Astrocyte (in vitro differentiated cells and primary cell): ENCODE data around the gene COL15A1. TPM values are rescaled to one million over a fixed set of nuclear protein-coding genes. Genes with fewer than 3 reads are reported as not detected.
A peak's percentile ranks its signal among the peaks of the same experiment; 100 is the strongest.

Experiments
- DNase-seq: peaks from one replicate; pipeline ENCODE4 v3.0.0-alpha.2; 2010; ENCODE audit warnings: low read depth
- FAIRE-seq: peaks from 2 replicates; lab custom pipeline; 2011; peaks lifted over from hg19 to GRCh38; lab: Jason Lieb, UNC
- H2AFZ ChIP-seq: 2 replicates; pipeline ENCODE4 v1.6.0; 2012; ENCODE audit warnings: low read depth, low read length, inconsistent platforms
- H3K27ac ChIP-seq: 2 replicates; pipeline ENCODE4 v1.5.1; 2011; ENCODE audit warnings: low read depth, low read length, inconsistent platforms
- H3K27me3 ChIP-seq: 2 replicates; pipeline ENCODE4 v1.6.0; 2011; ENCODE audit warnings: low read length, inconsistent platforms; ENCODE audit not compliant: insufficient read depth
- H3K36me3 ChIP-seq: 2 replicates; pipeline ENCODE4 v1.5.1; 2011; ENCODE audit warnings: low read length, inconsistent platforms; ENCODE audit not compliant: insufficient read depth
- H3K4me1 ChIP-seq: 2 replicates; pipeline ENCODE4 v1.5.1; 2011; ENCODE audit warnings: low read length, inconsistent platforms; ENCODE audit not compliant: insufficient read depth
- H3K4me2 ChIP-seq: 2 replicates; pipeline ENCODE4 v1.6.0; 2012; ENCODE audit warnings: low read length, inconsistent platforms
- H3K4me3 ChIP-seq: 2 replicates; pipeline ENCODE4 v1.5.1; 2011; ENCODE audit warnings: low read depth, mild to moderate bottlenecking, low read length, inconsistent platforms; ENCODE audit not compliant: insufficient read depth
- H3K79me2 ChIP-seq: 2 replicates; pipeline ENCODE4 v1.6.0; 2012; ENCODE audit warnings: mild to moderate bottlenecking, low read length, inconsistent platforms; ENCODE audit not compliant: insufficient read depth
- H3K9ac ChIP-seq: 2 replicates; pipeline ENCODE4 v1.6.0; 2012; ENCODE audit warnings: mild to moderate bottlenecking, low read length, inconsistent platforms
- H3K9me3 ChIP-seq: 2 replicates; pipeline ENCODE4 v1.5.1; 2012; ENCODE audit warnings: low read depth, mild to moderate bottlenecking, low read length, inconsistent platforms; ENCODE audit not compliant: insufficient read depth
- H4K20me1 ChIP-seq: 2 replicates; pipeline ENCODE4 v1.6.0; 2012; ENCODE audit warnings: low read length, inconsistent platforms; ENCODE audit not compliant: insufficient read depth
- H3K27ac Mint-ChIP-seq: one replicate; pipeline ENCODE4 v1.8.0; 2021; ENCODE audit warnings: mild to moderate bottlenecking, mixed read lengths; ENCODE audit not compliant: unreplicated experiment
- H3K27me3 Mint-ChIP-seq: one replicate; pipeline ENCODE4 v1.8.0; 2021; ENCODE audit warnings: low read depth, mixed read lengths; ENCODE audit not compliant: unreplicated experiment
- H3K36me3 Mint-ChIP-seq: one replicate; pipeline ENCODE4 v1.8.0; 2021; ENCODE audit warnings: low read depth, mixed read lengths; ENCODE audit not compliant: unreplicated experiment
- H3K4me1 Mint-ChIP-seq: one replicate; pipeline ENCODE4 v1.8.0; 2021; ENCODE audit warnings: low read depth, mixed read lengths; ENCODE audit not compliant: unreplicated experiment
- H3K4me3 Mint-ChIP-seq: one replicate; pipeline ENCODE4 v1.8.0; 2021; ENCODE audit warnings: mild to moderate bottlenecking, moderate library complexity, mixed read lengths; ENCODE audit not compliant: unreplicated experiment
- H3K9me3 Mint-ChIP-seq: one replicate; pipeline ENCODE4 v1.8.0; 2021; ENCODE audit warnings: mild to moderate bottlenecking, mixed read lengths; ENCODE audit not compliant: unreplicated experiment
- EZH2 ChIP-seq: IDR thresholded peaks from 2 replicates; pipeline ENCODE4 v1.6.1; 2012; ENCODE audit warnings: mild to moderate bottlenecking, low read length, inconsistent platforms; ENCODE audit not compliant: insufficient read depth
- total RNA-seq: library from RNA; stranded (reverse); gene quantifications from 2 replicates; pipeline ENCODE4 v1.2.1, GENCODE V29; 2021
- TF ChIP-seq, protein P1 (sequence below): IDR thresholded peaks from 2 replicates; pipeline ENCODE4 v1.5.1; 2011; ENCODE audit warnings: low read depth, mild to moderate bottlenecking, inconsistent platforms, low read length, moderate library complexity; ENCODE audit not compliant: insufficient read depth

The COL15A1 gene
- total RNA-seq, 1 donor from 2014 or later = 5.6 TPM

DNA sequence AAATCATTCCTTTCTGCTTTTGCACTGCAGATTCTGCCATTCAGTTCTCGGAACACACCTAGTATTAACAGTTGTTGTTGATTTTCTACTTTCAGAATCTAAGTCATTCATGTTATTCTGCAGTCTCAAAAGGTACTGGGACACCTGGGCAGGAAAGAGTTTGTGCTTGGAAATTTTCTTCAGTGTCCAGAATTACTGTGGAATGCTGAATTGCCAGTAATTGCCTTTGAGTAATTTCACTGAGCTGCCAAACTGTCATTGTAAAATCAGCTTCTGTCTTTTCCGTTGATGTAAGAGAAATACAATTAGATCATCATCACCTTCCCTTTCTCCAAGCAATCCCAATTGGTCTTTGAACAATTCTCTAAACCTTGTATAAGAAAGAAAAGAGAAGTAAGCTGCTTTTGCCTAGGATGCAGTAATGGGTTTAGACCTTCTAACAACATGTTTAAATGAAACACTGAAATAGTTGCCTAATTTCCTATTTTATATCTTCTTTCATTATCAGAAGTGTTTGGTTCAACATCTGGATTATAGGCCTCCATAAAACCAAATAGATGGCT, 85.5 kb downstream of the COL15A1 start:
- no peak for TF ChIP-seq EZH2
- TF ChIP-seq, protein P1, sequence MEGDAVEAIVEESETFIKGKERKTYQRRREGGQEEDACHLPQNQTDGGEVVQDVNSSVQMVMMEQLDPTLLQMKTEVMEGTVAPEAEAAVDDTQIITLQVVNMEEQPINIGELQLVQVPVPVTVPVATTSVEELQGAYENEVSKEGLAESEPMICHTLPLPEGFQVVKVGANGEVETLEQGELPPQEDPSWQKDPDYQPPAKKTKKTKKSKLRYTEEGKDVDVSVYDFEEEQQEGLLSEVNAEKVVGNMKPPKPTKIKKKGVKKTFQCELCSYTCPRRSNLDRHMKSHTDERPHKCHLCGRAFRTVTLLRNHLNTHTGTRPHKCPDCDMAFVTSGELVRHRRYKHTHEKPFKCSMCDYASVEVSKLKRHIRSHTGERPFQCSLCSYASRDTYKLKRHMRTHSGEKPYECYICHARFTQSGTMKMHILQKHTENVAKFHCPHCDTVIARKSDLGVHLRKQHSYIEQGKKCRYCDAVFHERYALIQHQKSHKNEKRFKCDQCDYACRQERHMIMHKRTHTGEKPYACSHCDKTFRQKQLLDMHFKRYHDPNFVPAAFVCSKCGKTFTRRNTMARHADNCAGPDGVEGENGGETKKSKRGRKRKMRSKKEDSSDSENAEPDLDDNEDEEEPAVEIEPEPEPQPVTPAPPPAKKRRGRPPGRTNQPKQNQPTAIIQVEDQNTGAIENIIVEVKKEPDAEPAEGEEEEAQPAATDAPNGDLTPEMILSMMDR = no peak
- H3K27me3 ChIP-seq = no peaks in the 10 kb centered on the region
- Mint-ChIP-seq H3K27ac (peak overlapping the region; percentile 75), H3K4me1 (peaks cover 31% of the 10 kb centered on the region), H3K27me3 (no peaks in the 10 kb centered on the region), H3K36me3 (peaks cover 3% of the 10 kb centered on the region), H3K9me3 (peaks cover 10% of the 10 kb centered on the region), H3K4me3 (no peak overlapping the region)
- peak overlapping the region; percentile 52 for H3K27ac ChIP-seq
- H3K79me2 ChIP-seq = no peaks in the 10 kb centered on the region
- H3K9ac ChIP-seq = peak overlapping the region; percentile 9
- no peak for DNase-seq
- no peaks in the 10 kb centered on the region for H3K36me3 ChIP-seq
- no peaks in the 10 kb centered on the region for H3K9me3 ChIP-seq
- H4K20me1 ChIP-seq = no peaks in the 10 kb centered on the region
- H3K4me3 ChIP-seq = no peak overlapping the region
- no peak overlapping the region for H3K4me2 ChIP-seq
- no peak overlapping the region for H2AFZ ChIP-seq
- FAIRE-seq = no peak
- peaks cover 13% of the 10 kb centered on the region for H3K4me1 ChIP-seq

DNA sequence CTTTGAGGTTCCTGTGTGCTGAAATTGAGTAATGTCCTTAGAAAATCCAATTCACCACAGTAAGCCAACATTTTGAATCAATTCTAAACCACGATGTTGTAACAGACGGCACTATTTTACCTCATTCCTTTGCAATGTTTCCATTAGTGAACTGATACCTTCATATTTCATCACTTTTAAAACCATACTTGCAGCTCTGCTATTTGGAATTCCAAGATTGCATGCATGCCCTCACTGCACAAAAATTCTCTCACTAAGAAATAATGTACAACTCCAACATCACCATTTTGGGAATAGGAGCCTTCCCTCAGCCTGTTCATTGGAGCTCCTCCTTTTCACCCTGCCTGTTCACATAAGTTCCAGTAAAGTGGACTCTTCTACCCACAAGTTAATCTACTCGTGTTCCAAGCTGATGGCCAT, 86.4 kb downstream of the COL15A1 start:
- FAIRE-seq = peak; percentile 97
- peak overlapping the region; percentile 95 for H3K27ac Mint-ChIP-seq
- Histone ChIP-seq H3K9ac (peak overlapping the region; percentile 54), H3K27me3 (no peaks in the 10 kb centered on the region), H3K4me3 (no peak overlapping the region), H3K4me2 (peak overlapping the region; percentile 39), H4K20me1 (no peaks in the 10 kb centered on the region), H2AFZ (no peak overlapping the region), H3K27ac (peak overlapping the region; percentile 81), H3K36me3 (no peaks in the 10 kb centered on the region), H3K4me1 (peaks cover 13% of the 10 kb centered on the region), H3K9me3 (no peaks in the 10 kb centered on the region), H3K79me2 (no peaks in the 10 kb centered on the region)
- H3K27me3 Mint-ChIP-seq = peaks cover under 1% of the 10 kb centered on the region
- peak; percentile 99 for DNase-seq
- peaks cover 32% of the 10 kb centered on the region for H3K4me1 Mint-ChIP-seq
- no peak overlapping the region for H3K4me3 Mint-ChIP-seq
- peaks cover 10% of the 10 kb centered on the region for H3K9me3 Mint-ChIP-seq
- peaks cover 3% of the 10 kb centered on the region for H3K36me3 Mint-ChIP-seq
- TF ChIP-seq, protein P1 = no peak
- no peak for TF ChIP-seq EZH2

DNA sequence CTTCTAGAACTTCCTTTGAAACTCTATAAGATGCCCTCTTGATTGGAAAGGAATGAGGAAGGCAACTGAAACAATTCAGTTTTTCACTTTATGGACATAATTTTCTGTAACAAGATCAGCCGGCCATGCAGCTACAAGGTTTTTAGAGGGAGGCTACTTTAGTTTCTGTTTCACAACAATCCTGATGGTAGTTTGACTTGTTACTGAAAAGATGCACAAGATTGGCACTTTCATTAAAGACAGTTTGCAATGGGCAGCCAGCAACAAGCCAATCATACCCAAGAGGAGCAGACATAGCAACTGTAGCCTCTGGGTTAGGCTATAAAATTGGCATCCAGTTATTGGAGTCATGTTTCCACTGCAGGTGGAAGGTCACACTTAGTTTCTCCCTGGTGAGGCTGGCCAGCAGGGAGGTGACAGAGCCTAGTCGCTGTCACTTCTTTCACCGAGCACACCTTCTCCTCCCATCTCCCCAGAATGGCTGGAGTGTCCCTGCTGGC, 87.0 kb downstream of the COL15A1 start:
- Mint-ChIP-seq H3K27me3 (peaks cover 5% of the 10 kb centered on the region), H3K36me3 (peaks cover 3% of the 10 kb centered on the region), H3K4me3 (no peak overlapping the region), H3K4me1 (peaks cover 32% of the 10 kb centered on the region), H3K9me3 (peaks cover 10% of the 10 kb centered on the region), H3K27ac (peak overlapping the region; percentile 95)
- no peak for TF ChIP-seq EZH2
- TF ChIP-seq, protein P1 = no peak
- Histone ChIP-seq H3K4me2 (peak overlapping the region; percentile 39), H3K4me3 (no peak overlapping the region), H3K36me3 (no peaks in the 10 kb centered on the region), H3K9me3 (no peaks in the 10 kb centered on the region), H2AFZ (no peak overlapping the region), H3K27ac (peak overlapping the region; percentile 81), H3K79me2 (no peaks in the 10 kb centered on the region), H3K4me1 (peaks cover 13% of the 10 kb centered on the region), H3K27me3 (no peaks in the 10 kb centered on the region), H3K9ac (peak overlapping the region; percentile 54), H4K20me1 (no peaks in the 10 kb centered on the region)
- FAIRE-seq (no peak), DNase-seq (no peak)
